ENCODE data around the gene KIRREL1. TPM values are rescaled to one million over a fixed set of nuclear protein-coding genes. Genes with fewer than 3 reads are reported as not detected.

Gene KIRREL1
- total RNA-seq, 1 experiment from 2014 or later, result 145 TPM

GRCh38 chr1:158116311-158117167 lies 123.1 kb downstream of the KIRREL1 start:
- in situ Hi-C loops (cut with HindIII; ENCODE audit: low pct_unique_long_range_greater_than_20kb, low sequenced_read_pairs), result no loop called here
- CTCF ChIA-PET, result interaction anchor here (0.7 to 3.2 kb wide), 3 partner anchors 141 to 537 kb away, joined by 4 to 14 read pairs (median 10); no protein-coding TSS in a partner anchor
- Histone ChIP-seq H3K4me1 (ENCODE audit: control insufficient read depth, insufficient read depth, low read length) (peaks cover 6% of the 10 kb centered on the region; the same call in 1 of the 2 replicates), H3K4me3 (ENCODE audit: low read depth in 2 of 2, low read length in 2 of 2) (no peak overlapping the region), H3K27ac (ENCODE audit: low read length) (no peak overlapping the region), H3K36me3 (ENCODE audit: control insufficient read depth, insufficient read depth, low read length) (no peaks in the 10 kb centered on the region), H3K9me3 (ENCODE audit: control insufficient read depth, insufficient read depth, low read depth, low read length) (no peaks in the 10 kb centered on the region), H3K27me3 (ENCODE audit: control insufficient read depth, insufficient read depth, low read length) (peaks cover 8% of the 10 kb centered on the region; the same call in 1 of the 2 replicates)
- no peak for TF ChIP-seq TCF7L2 (IDR thresholded peaks at IDR 0.05; ENCODE audit: low read depth, low read length)
- BruUV-seq (replicated peaks), result no TSS peak
- ATAC-seq, result no peak
- intact Hi-C loops (cut with micrococcal nuclease; ENCODE audit: unreplicated experiment), result no loop called here
- no peak for DNase-seq (ENCODE audit: low read depth, low spot score)
- POLR2A ChIA-PET, result interaction anchor here (0.6 kb wide), 1 partner anchor 206 kb away, joined by 3 read pairs; no protein-coding TSS in a partner anchor

GRCh38 chr1:158117854-158118704 lies 124.6 kb downstream of the KIRREL1 start:
- Histone ChIP-seq H3K27ac (ENCODE audit: low read length) (no peak overlapping the region), H3K9me3 (ENCODE audit: control insufficient read depth, insufficient read depth, low read depth, low read length) (no peaks in the 10 kb centered on the region), H3K36me3 (ENCODE audit: control insufficient read depth, insufficient read depth, low read length) (no peaks in the 10 kb centered on the region), H3K4me3 (ENCODE audit: low read depth in 2 of 2, low read length in 2 of 2) (peak overlapping the region; percentile 12 to 40), H3K27me3 (ENCODE audit: control insufficient read depth, insufficient read depth, low read length) (peaks cover 4% of the 10 kb centered on the region; the same call in 1 of the 2 replicates), H3K4me1 (ENCODE audit: control insufficient read depth, insufficient read depth, low read length) (peaks cover 6% of the 10 kb centered on the region; the same call in 1 of the 2 replicates)
- ATAC-seq, result peak; percentile 93
- in situ Hi-C loops (cut with HindIII; ENCODE audit: low pct_unique_long_range_greater_than_20kb, low sequenced_read_pairs), result no loop called here
- ChIA-PET POLR2A (interaction anchor here (0.5 kb wide), 1 partner anchor 162 kb away, joined by 3 read pairs; no protein-coding TSS in a partner anchor), CTCF (interaction anchor here (1.2 to 3.2 kb wide), 4 partner anchors 126 to 240 kb away, joined by 4 to 22 read pairs (median 9); no protein-coding TSS in a partner anchor)
- intact Hi-C loops (cut with micrococcal nuclease; ENCODE audit: unreplicated experiment), result no loop called here
- BruUV-seq (replicated peaks), result no TSS peak
- no peak for TF ChIP-seq SIN3A (IDR thresholded peaks at IDR 0.05; ENCODE audit: borderline replicate concordance, insufficient read depth, low read depth, low read length)
- TF ChIP-seq TCF7L2 (IDR thresholded peaks at IDR 0.05; ENCODE audit: low read depth, low read length), result no peak; the same call in 1 of the 2 replicates
- no peak for TF ChIP-seq POLR2AphosphoS5 (IDR thresholded peaks at IDR 0.05; ENCODE audit: low read depth, low read length)
- TF ChIP-seq REST (IDR thresholded peaks at IDR 0.05; ENCODE audit: insufficient read depth in 1 of 2, low read depth in 2 of 2, low read length in 1 of 2), result no peak
- TF ChIP-seq, protein P1, sequence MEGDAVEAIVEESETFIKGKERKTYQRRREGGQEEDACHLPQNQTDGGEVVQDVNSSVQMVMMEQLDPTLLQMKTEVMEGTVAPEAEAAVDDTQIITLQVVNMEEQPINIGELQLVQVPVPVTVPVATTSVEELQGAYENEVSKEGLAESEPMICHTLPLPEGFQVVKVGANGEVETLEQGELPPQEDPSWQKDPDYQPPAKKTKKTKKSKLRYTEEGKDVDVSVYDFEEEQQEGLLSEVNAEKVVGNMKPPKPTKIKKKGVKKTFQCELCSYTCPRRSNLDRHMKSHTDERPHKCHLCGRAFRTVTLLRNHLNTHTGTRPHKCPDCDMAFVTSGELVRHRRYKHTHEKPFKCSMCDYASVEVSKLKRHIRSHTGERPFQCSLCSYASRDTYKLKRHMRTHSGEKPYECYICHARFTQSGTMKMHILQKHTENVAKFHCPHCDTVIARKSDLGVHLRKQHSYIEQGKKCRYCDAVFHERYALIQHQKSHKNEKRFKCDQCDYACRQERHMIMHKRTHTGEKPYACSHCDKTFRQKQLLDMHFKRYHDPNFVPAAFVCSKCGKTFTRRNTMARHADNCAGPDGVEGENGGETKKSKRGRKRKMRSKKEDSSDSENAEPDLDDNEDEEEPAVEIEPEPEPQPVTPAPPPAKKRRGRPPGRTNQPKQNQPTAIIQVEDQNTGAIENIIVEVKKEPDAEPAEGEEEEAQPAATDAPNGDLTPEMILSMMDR (IDR thresholded peaks at IDR 0.05), result peak; percentile 85
- DNase-seq (ENCODE audit: low read depth, low spot score), result no peak

Data from Panc1 (cell line).